Type B pancreatic cell (in vitro differentiated cells): Measurements from ENCODE around the gene ATXN2. TPM values are rescaled to one million over a fixed set of nuclear protein-coding genes. Genes with fewer than 3 reads are reported as not detected.

Experiments
- DNase-seq: peaks from one replicate; pipeline ENCODE4 v3.0.0; 2021; ENCODE audit warnings: mixed read lengths; ENCODE audit not compliant: unreplicated experiment; ENCODE audit errors: extremely low spot score
- H3K27ac Mint-ChIP-seq: 2 replicates; pipeline ENCODE4 v1.8.0; 2021; ENCODE audit warnings: mild to moderate bottlenecking, mixed read lengths
- H3K27me3 Mint-ChIP-seq: 2 replicates; pipeline ENCODE4 v1.8.0; 2021; ENCODE audit warnings: mixed read lengths
- H3K36me3 Mint-ChIP-seq: 2 replicates; pipeline ENCODE4 v1.8.0; 2021; ENCODE audit warnings: mixed read lengths
- H3K4me1 Mint-ChIP-seq: one replicate; pipeline ENCODE4 v1.8.0; 2021; ENCODE audit warnings: mixed read lengths; ENCODE audit not compliant: unreplicated experiment
- H3K4me3 Mint-ChIP-seq: 2 replicates; pipeline ENCODE4 v1.8.0; 2021; ENCODE audit warnings: mild to moderate bottlenecking, mixed read lengths
- H3K9me3 Mint-ChIP-seq: 2 replicates; pipeline ENCODE4 v1.8.0; 2021; ENCODE audit warnings: mixed read lengths
- CTCF ChIP-seq: fragments of 200-600 bp; sonication (generic); conservative IDR thresholded peaks from 2 replicates; pipeline ENCODE4 v1.5.0; 2021; ENCODE audit warnings: antibody characterized with exemption, mild to moderate bottlenecking
- total RNA-seq: library from RNA; stranded (reverse); gene quantifications from 2 replicates; pipeline ENCODE4 v1.2.1, GENCODE V29; 2021; ENCODE audit warnings: low replicate concordance

ATXN2 gene
- total RNA-seq, 1 donor from 2014 or later: 80.9 TPM

- Mint-ChIP-seq H3K4me3 (peak overlapping the region; percentile 41), H3K4me1 (peaks cover 23% of the 10 kb centered on the region), H3K27ac (peak overlapping the region; percentile 26), H3K36me3 (no peaks in the 10 kb centered on the region), H3K27me3 (peaks cover 13% of the 10 kb centered on the region), H3K9me3 (no peaks in the 10 kb centered on the region)
- TF ChIP-seq CTCF: no peak
- DNase-seq: no peak
Measured at GRCh38 chr12:111412007-111412829, 186.9 kb downstream of the ATXN2 start.

GRCh38 chr12:111411185-111411764, 187.8 kb downstream of the ATXN2 start:
- peaks cover 28% of the 10 kb centered on the region for H3K4me1 Mint-ChIP-seq
- DNase-seq: no peak
- H3K27ac Mint-ChIP-seq: no peak overlapping the region
- no peaks in the 10 kb centered on the region for H3K9me3 Mint-ChIP-seq
- H3K36me3 Mint-ChIP-seq: no peaks in the 10 kb centered on the region
- TF ChIP-seq CTCF: no peak
- H3K27me3 Mint-ChIP-seq: peaks cover 19% of the 10 kb centered on the region
- H3K4me3 Mint-ChIP-seq: no peak overlapping the region

GRCh38 chr12:111410431-111411184, 188.5 kb downstream of the ATXN2 start:
- Mint-ChIP-seq H3K9me3 (no peaks in the 10 kb centered on the region), H3K27ac (no peak overlapping the region), H3K4me3 (no peak overlapping the region), H3K27me3 (peaks cover 19% of the 10 kb centered on the region), H3K4me1 (peaks cover 28% of the 10 kb centered on the region), H3K36me3 (no peaks in the 10 kb centered on the region)
- TF ChIP-seq CTCF: no peak
- DNase-seq: no peak

GRCh38 chr12:111409780-111410430, 189.2 kb downstream of the ATXN2 start:
- no peak for TF ChIP-seq CTCF
- Mint-ChIP-seq H3K27ac (no peak overlapping the region), H3K27me3 (peaks cover 19% of the 10 kb centered on the region), H3K36me3 (no peaks in the 10 kb centered on the region), H3K9me3 (no peaks in the 10 kb centered on the region), H3K4me1 (peaks cover 28% of the 10 kb centered on the region), H3K4me3 (no peak overlapping the region)
- no peak for DNase-seq

- Mint-ChIP-seq H3K4me1 (peaks cover 32% of the 10 kb centered on the region), H3K4me3 (no peak overlapping the region), H3K27me3 (peaks cover 23% of the 10 kb centered on the region), H3K36me3 (no peaks in the 10 kb centered on the region), H3K27ac (no peak overlapping the region), H3K9me3 (no peaks in the 10 kb centered on the region)
- TF ChIP-seq CTCF: no peak
- no peak for DNase-seq
Measured at GRCh38 chr12:111409403-111409779, 189.7 kb downstream of the ATXN2 start.
